ENCODE results near the gene MEGF11.

- no peak for TF ChIP-seq CTCF (IDR thresholded peaks at IDR 0.05)
- no peak for TF ChIP-seq POLR2A (IDR thresholded peaks at IDR 0.05)
Measured at GRCh38 chr15:66288551-66289185, 35.1 kb upstream of the MEGF11 start.

All from breast epithelium (tissue), 3 donors.